HepG2 (cell line): ENCODE results near the gene CAPN15. TPM values are rescaled to one million over a fixed set of nuclear protein-coding genes. Genes with fewer than 3 reads are reported as not detected.

Source experiments
- BORCS8-MEF2B ChIP-seq: sonication (generic); formaldehyde crosslinking; IDR thresholded peaks from 2 replicates; pipeline ENCODE4 v1.8.0; 2022; ENCODE audit warnings: mild to moderate bottlenecking, missing genetic modification reagents
- HOMEZ ChIP-seq: IDR thresholded peaks from 2 replicates; pipeline ENCODE4 v1.6.1; 2016; ENCODE audit warnings: low read depth
- HOXA3 ChIP-seq: sonication (generic); formaldehyde crosslinking; IDR thresholded peaks from 2 replicates; pipeline ENCODE4 v1.5.0; 2020; ENCODE audit warnings: missing genetic modification reagents
- JUNB ChIP-seq: sonication (generic); formaldehyde crosslinking; IDR thresholded peaks from 2 replicates; pipeline ENCODE4 v1.8.0; 2022; ENCODE audit warnings: missing genetic modification reagents, mild to moderate bottlenecking, borderline replicate concordance
- MEF2D ChIP-seq: sonication (generic); formaldehyde crosslinking; IDR thresholded peaks from 2 replicates; pipeline ENCODE4 v1.5.1; 2020; ENCODE audit warnings: mild to moderate bottlenecking, missing genetic modification reagents
- NCOA2 ChIP-seq: sonication (generic); formaldehyde crosslinking; IDR thresholded peaks from 2 replicates; pipeline ENCODE4 v1.8.0; 2022; ENCODE audit warnings: inconsistent platforms
- PHF8 ChIP-seq: sonication (generic); formaldehyde crosslinking; IDR thresholded peaks from 2 replicates; pipeline ENCODE4 v1.5.0; 2020; ENCODE audit warnings: missing genetic modification reagents
- TBX2 ChIP-seq: sonication (generic); formaldehyde crosslinking; IDR thresholded peaks from 2 replicates; pipeline ENCODE4 v1.5.0; 2020; ENCODE audit warnings: missing genetic modification reagents, mild to moderate bottlenecking, borderline replicate concordance
- ZKSCAN1 ChIP-seq: fragments of 150-350 bp; IDR thresholded peaks from 2 replicates; pipeline ENCODE4 v1.6.1; 2014; ENCODE audit warnings: low read length
- ZNF460 ChIP-seq: sonication (generic); formaldehyde crosslinking; IDR thresholded peaks from 2 replicates; pipeline ENCODE4 v1.5.1; 2020; ENCODE audit warnings: missing genetic modification reagents, mild to moderate bottlenecking, borderline replicate concordance
- ZNF552 ChIP-seq: sonication (generic); formaldehyde crosslinking; IDR thresholded peaks from 2 replicates; pipeline ENCODE4 v1.9.0; 2022; ENCODE audit warnings: missing genetic modification reagents, mild to moderate bottlenecking, borderline replicate concordance
- ZNF687 ChIP-seq: sonication (generic); formaldehyde crosslinking; IDR thresholded peaks from 2 replicates; pipeline ENCODE4 v1.5.1; 2020; ENCODE audit warnings: mild to moderate bottlenecking, missing genetic modification reagents, moderate library complexity
- ZNF766 ChIP-seq: sonication (generic); formaldehyde crosslinking; IDR thresholded peaks from 2 replicates; pipeline ENCODE4 v1.5.0; 2020; ENCODE audit warnings: missing genetic modification reagents, borderline replicate concordance
- ZNF878 ChIP-seq: sonication (generic); formaldehyde crosslinking; IDR thresholded peaks from 2 replicates; pipeline ENCODE4 v1.8.1; 2023; ENCODE audit warnings: mild to moderate bottlenecking, missing genetic modification reagents, moderate library complexity
- ZSCAN25 ChIP-seq: sonication (generic); formaldehyde crosslinking; IDR thresholded peaks from 2 replicates; pipeline ENCODE4 v1.8.0; 2022; ENCODE audit warnings: mild to moderate bottlenecking, missing genetic modification reagents
- polyA plus RNA-seq, 8 experiments: library from polyadenylated mRNA; depleted of rRNA in 3 of 8; stranded (reverse) in 7 of 8; unstranded in 1 of 8; fragments of >200 nt; fragmentation: Illumina TruSeq in 4 of 8; extraction: Trizol in 4 of 8; gene quantifications; 2 replicates each; pipeline versions ENCODE4 v1.2.1 to v1.2.3, GENCODE V29; 2011 to 2016; ENCODE audit warnings: low read depth in 4 of 8, missing spikeins in 1 of 8, mixed read lengths in 1 of 8; ENCODE audit not compliant: insufficient read depth in 1 of 8
- total RNA-seq, 5 experiments: library from RNA; depleted of rRNA; stranded (reverse); fragments of >200 nt; fragmentation: Illumina TruSeq; extraction: Trizol; gene quantifications; 2 replicates each; pipeline ENCODE4 v1.2.3, GENCODE V29; 2016; ENCODE audit warnings: low read depth in 1 of 5
- TF ChIP-seq, protein P1 (sequence below): sonication (generic); formaldehyde crosslinking; IDR thresholded peaks from 2 replicates; pipeline ENCODE4 v1.4.0; 2020; ENCODE audit warnings: mild to moderate bottlenecking, missing genetic modification reagents
- TF ChIP-seq, protein P2 (sequence below), 2 experiments: fragments of 450-650 bp in 1 of 2; sonication (generic) in 1 of 2; formaldehyde crosslinking; IDR thresholded peaks; 2 replicates each; pipeline versions ENCODE4 v1.5.0 to v1.8.0; 2020 to 2022; ENCODE audit warnings: mild to moderate bottlenecking in 1 of 2, missing genetic modification reagents in 1 of 2

CAPN15 gene
- total and polyA plus RNA-seq, 2 of the 13 experiments (the other 11 are each of a cell fraction or from before 2014, with no cell fraction given), result 14.9 to 24.5 TPM

GRCh38 chr16:508884-509736 is 18.4 kb upstream of the CAPN15 start (continued):
- TF ChIP-seq, protein P1, sequence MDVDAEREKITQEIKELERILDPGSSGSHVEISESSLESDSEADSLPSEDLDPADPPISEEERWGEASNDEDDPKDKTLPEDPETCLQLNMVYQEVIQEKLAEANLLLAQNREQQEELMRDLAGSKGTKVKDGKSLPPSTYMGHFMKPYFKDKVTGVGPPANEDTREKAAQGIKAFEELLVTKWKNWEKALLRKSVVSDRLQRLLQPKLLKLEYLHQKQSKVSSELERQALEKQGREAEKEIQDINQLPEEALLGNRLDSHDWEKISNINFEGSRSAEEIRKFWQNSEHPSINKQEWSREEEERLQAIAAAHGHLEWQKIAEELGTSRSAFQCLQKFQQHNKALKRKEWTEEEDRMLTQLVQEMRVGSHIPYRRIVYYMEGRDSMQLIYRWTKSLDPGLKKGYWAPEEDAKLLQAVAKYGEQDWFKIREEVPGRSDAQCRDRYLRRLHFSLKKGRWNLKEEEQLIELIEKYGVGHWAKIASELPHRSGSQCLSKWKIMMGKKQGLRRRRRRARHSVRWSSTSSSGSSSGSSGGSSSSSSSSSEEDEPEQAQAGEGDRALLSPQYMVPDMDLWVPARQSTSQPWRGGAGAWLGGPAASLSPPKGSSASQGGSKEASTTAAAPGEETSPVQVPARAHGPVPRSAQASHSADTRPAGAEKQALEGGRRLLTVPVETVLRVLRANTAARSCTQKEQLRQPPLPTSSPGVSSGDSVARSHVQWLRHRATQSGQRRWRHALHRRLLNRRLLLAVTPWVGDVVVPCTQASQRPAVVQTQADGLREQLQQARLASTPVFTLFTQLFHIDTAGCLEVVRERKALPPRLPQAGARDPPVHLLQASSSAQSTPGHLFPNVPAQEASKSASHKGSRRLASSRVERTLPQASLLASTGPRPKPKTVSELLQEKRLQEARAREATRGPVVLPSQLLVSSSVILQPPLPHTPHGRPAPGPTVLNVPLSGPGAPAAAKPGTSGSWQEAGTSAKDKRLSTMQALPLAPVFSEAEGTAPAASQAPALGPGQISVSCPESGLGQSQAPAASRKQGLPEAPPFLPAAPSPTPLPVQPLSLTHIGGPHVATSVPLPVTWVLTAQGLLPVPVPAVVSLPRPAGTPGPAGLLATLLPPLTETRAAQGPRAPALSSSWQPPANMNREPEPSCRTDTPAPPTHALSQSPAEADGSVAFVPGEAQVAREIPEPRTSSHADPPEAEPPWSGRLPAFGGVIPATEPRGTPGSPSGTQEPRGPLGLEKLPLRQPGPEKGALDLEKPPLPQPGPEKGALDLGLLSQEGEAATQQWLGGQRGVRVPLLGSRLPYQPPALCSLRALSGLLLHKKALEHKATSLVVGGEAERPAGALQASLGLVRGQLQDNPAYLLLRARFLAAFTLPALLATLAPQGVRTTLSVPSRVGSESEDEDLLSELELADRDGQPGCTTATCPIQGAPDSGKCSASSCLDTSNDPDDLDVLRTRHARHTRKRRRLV (CRISPR knock-in tag), result no peak
- TF ChIP-seq HOXA3 (peak; percentile 92), ZNF460 (CRISPR knock-in tag) (peak; percentile 78; the same call in 1 of the 2 replicates), ZNF687 (CRISPR knock-in tag) (peak; percentile 100), BORCS8-MEF2B (CRISPR knock-in tag) (no peak; the same call in none of the 2 replicates), PHF8 (CRISPR knock-in tag) (peak; percentile 35; the same call in 1 of the 2 replicates), ZSCAN25 (CRISPR knock-in tag) (peak; percentile 77), ZNF552 (CRISPR knock-in tag) (no peak; the same call in 1 of the 2 replicates), ZNF878 (CRISPR knock-in tag) (peak; percentile 50; the same call in 1 of the 2 replicates), ZKSCAN1 (0 out of 2 replicates have a peak, but pooled peaks have one; percentile 22), TBX2 (CRISPR knock-in tag) (peak; percentile 97), ZNF766 (CRISPR knock-in tag) (peak; percentile 91; the same call in 1 of the 2 replicates), JUNB (CRISPR knock-in tag) (no peak), MEF2D (CRISPR knock-in tag) (peak; percentile 96), HOMEZ (CRISPR knock-in tag) (no peak), NCOA2 (peak; percentile 84)
- TF ChIP-seq, protein P2, sequence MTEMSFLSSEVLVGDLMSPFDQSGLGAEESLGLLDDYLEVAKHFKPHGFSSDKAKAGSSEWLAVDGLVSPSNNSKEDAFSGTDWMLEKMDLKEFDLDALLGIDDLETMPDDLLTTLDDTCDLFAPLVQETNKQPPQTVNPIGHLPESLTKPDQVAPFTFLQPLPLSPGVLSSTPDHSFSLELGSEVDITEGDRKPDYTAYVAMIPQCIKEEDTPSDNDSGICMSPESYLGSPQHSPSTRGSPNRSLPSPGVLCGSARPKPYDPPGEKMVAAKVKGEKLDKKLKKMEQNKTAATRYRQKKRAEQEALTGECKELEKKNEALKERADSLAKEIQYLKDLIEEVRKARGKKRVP (CRISPR knock-in tag; IDR thresholded peaks at IDR 0.05), result peak in 1 of 2 experiments; percentile 77; a peak in 2 of 4 replicates
